Measurements from ENCODE around the gene IL21R. TPM values are rescaled to one million over a fixed set of nuclear protein-coding genes. Genes with fewer than 3 reads are reported as not detected.

IL21R gene
- total and polyA plus RNA-seq, 2 donors (not counting 3 experiments of a cell fraction or from before 2014, with no cell fraction given), result 0.03 TPM; not detected in 1

DNA sequence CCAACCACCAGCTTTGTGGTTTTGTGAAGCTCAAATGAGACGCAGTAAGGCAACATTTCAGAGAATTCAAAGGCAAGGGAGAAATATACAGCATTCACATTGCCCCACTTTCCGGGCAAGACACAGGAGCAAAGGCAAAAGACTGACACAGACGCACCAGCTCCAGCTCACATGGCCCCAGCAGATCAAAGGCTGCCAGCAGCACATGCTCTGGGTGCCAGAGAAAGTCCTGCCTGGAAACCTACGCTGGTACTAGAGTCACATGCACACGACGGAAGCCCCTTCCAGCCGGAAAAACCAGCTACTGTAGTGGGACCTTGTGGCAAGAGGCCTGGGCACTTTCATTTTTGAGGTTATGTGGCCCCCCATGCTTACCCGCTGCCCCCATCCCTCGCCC, 97.7 kb downstream of the IL21R start:
- no peaks in the 10 kb centered on the region for H3K9me3 ChIP-seq (replicated peaks; ENCODE audit: control insufficient read depth, insufficient read depth, low read length)
- no peak overlapping the region for H3K27ac ChIP-seq (ENCODE audit: insufficient read depth, low read depth, low read length)
- DNase-seq (ENCODE audit: low read depth, low spot score) (no peak), FAIRE-seq (no peak)
- ChIA-PET POLR2A (no interaction called here), CTCF (interaction anchor here (1.8 kb wide), 1 partner anchor 16 kb away, joined by 6 read pairs; no protein-coding TSS in a partner anchor)
- no TSS peak for BruUV-seq (replicated peaks)
- H2AFZ ChIP-seq (ENCODE audit: low read depth, low read length), result no peak overlapping the region
- peaks cover 38 to 77% of the 10 kb centered on the region in 2 experiments for H3K36me3 ChIP-seq (ENCODE audit: control insufficient read depth in 2 of 2, extremely low read depth in 1 of 2, insufficient read depth in 2 of 2, low read length in 2 of 2)
- no peaks in the 10 kb centered on the region for H3K9me1 ChIP-seq (replicated peaks; ENCODE audit: control insufficient read depth, extremely low read depth, insufficient read depth, low read length)
- intact Hi-C loops (cut with micrococcal nuclease) (no loop called here), dilution Hi-C loops (cut with MboI; ENCODE audit: extremely low pct_ligation_motif_present, low sequenced_read_pairs) (no loop called here)
- no peak overlapping the region for H3K4me2 ChIP-seq (ENCODE audit: insufficient read depth, low read length)
- H3K9ac ChIP-seq (replicated peaks; ENCODE audit: extremely low read depth, insufficient read depth, low read length), result no peak overlapping the region
- H3K4me3 ChIP-seq (replicated peaks in 1 of 3; ENCODE audit: insufficient read depth in 1 of 3, low read depth in 1 of 3, low read length in 3 of 3), result no peak overlapping the region
- H3K27me3 ChIP-seq (ENCODE audit: control insufficient read depth in 2 of 2, insufficient read depth in 2 of 2, low read length in 2 of 2), result no peaks in the 10 kb centered on the region
- H3K4me1 ChIP-seq (ENCODE audit: control insufficient read depth, extremely low read depth, insufficient read depth, low read length), result no peaks in the 10 kb centered on the region
- H3K79me2 ChIP-seq (ENCODE audit: control insufficient read depth, insufficient read depth, low read length), result no peaks in the 10 kb centered on the region
- TF ChIP-seq, protein P1, sequence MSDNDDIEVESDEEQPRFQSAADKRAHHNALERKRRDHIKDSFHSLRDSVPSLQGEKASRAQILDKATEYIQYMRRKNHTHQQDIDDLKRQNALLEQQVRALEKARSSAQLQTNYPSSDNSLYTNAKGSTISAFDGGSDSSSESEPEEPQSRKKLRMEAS (IDR thresholded peaks at IDR 0.05; ENCODE audit: insufficient read depth, insufficient read length), result no peak
- TF ChIP-seq FOS (IDR thresholded peaks at IDR 0.05; ENCODE audit: borderline replicate concordance, insufficient read depth, low read length) (no peak), JUN (IDR thresholded peaks at IDR 0.05; ENCODE audit: borderline replicate concordance, insufficient read depth, insufficient read length, low read depth) (no peak), EZH2 (IDR thresholded peaks at IDR 0.05; ENCODE audit: borderline replicate concordance, low read depth, low read length, severe bottlenecking) (no peak), MYC (IDR thresholded peaks at IDR 0.05; ENCODE audit: low read depth, low read length) (no peak), POLR2A (IDR thresholded peaks at IDR 0.05; ENCODE audit: low read depth, low read length) (no peak), POLR2AphosphoS5 (IDR thresholded peaks at IDR 0.05; ENCODE audit: insufficient read depth, low read depth, low read length) (no peak), GATA2 (IDR thresholded peaks at IDR 0.05; ENCODE audit: insufficient read depth, insufficient read length, low read depth, low read length) (no peak)
- TF ChIP-seq, protein P2, sequence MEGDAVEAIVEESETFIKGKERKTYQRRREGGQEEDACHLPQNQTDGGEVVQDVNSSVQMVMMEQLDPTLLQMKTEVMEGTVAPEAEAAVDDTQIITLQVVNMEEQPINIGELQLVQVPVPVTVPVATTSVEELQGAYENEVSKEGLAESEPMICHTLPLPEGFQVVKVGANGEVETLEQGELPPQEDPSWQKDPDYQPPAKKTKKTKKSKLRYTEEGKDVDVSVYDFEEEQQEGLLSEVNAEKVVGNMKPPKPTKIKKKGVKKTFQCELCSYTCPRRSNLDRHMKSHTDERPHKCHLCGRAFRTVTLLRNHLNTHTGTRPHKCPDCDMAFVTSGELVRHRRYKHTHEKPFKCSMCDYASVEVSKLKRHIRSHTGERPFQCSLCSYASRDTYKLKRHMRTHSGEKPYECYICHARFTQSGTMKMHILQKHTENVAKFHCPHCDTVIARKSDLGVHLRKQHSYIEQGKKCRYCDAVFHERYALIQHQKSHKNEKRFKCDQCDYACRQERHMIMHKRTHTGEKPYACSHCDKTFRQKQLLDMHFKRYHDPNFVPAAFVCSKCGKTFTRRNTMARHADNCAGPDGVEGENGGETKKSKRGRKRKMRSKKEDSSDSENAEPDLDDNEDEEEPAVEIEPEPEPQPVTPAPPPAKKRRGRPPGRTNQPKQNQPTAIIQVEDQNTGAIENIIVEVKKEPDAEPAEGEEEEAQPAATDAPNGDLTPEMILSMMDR (IDR thresholded peaks at IDR 0.05; ENCODE audit: extremely low read depth in 1 of 2, insufficient read depth in 1 of 2, low read depth in 1 of 2, low read length in 2 of 2), result no peak
- no peaks in the 10 kb centered on the region for H4K20me1 ChIP-seq (replicated peaks; ENCODE audit: control insufficient read depth, extremely low read depth, insufficient read depth, low read length)
